Measurements from ENCODE around the gene FNBP1.

- TF ChIP-seq CTCF (conservative IDR thresholded peaks at IDR 0.05; ENCODE audit: low read length) = peak; percentile 59
- TF ChIP-seq EZH2phosphoT487 (IDR thresholded peaks at IDR 0.05; ENCODE audit: borderline replicate concordance) = no peak
These were observed 157.3 kb downstream of the FNBP1 start for GRCh38 chr9:129885670-129886106.

Measured in Loucy (cell line).